PFSK-1 (cell line): ENCODE results near the gene SORCS3.

Source experiments
- FOXP2 ChIP-seq: optimal IDR thresholded peaks from 2 replicates; pipeline ENCODE3; 2011; ENCODE audit warnings: borderline replicate concordance, control low read depth, inconsistent platforms; ENCODE audit not compliant: insufficient read depth; ENCODE audit errors: extremely low read length, extremely low read depth
- POLR2AphosphoS5 ChIP-seq: IDR thresholded peaks from 2 replicates; pipeline ENCODE4 v1.6.1; 2012; ENCODE audit warnings: low read depth, mild to moderate bottlenecking, control low read depth, low read length, moderate library complexity
- REST ChIP-seq, 2 experiments: IDR thresholded peaks; 2 replicates each; pipeline versions ENCODE4 v1.6.1 to v1.8.0; 2011 to 2012; ENCODE audit warnings: low read depth in 2 of 2, low read length in 2 of 2, control low read depth in 1 of 2, inconsistent platforms in 1 of 2, mild to moderate bottlenecking in 1 of 2, moderate library complexity in 1 of 2; ENCODE audit not compliant: insufficient read depth in 1 of 2
- SIN3A ChIP-seq: IDR thresholded peaks from 2 replicates; pipeline ENCODE4 v1.6.1; 2012; ENCODE audit warnings: mild to moderate bottlenecking, low read length, moderate library complexity, borderline replicate concordance; ENCODE audit not compliant: insufficient read depth
- TAF1 ChIP-seq: IDR thresholded peaks from 2 replicates; pipeline ENCODE4 v1.6.1; 2012; ENCODE audit warnings: low read length, control low read depth, borderline replicate concordance; ENCODE audit not compliant: insufficient read depth

SORCS3 gene

GRCh38 chr10:104767282-104767681, 126.2 kb downstream of the SORCS3 start:
- TF ChIP-seq TAF1: no peak
- TF ChIP-seq POLR2AphosphoS5: no peak
- no peak for TF ChIP-seq REST (IDR thresholded peaks at IDR 0.05; ENCODE audit: insufficient read depth in 1 of 2, low read depth in 2 of 2, low read length in 2 of 2)
- no peak for TF ChIP-seq FOXP2
- TF ChIP-seq SIN3A: no peak

- TF ChIP-seq TAF1 (no peak), POLR2AphosphoS5 (no peak), SIN3A (no peak), REST (IDR thresholded peaks at IDR 0.05; ENCODE audit: insufficient read depth in 1 of 2, low read depth in 2 of 2, low read length in 2 of 2) (no peak), FOXP2 (no peak)
These were observed 126.7 kb downstream of the SORCS3 start for GRCh38 chr10:104767745-104768144.

GRCh38 chr10:104773105-104773504, 132.0 kb downstream of the SORCS3 start:
- TF ChIP-seq TAF1: no peak
- no peak for TF ChIP-seq REST (IDR thresholded peaks at IDR 0.05; ENCODE audit: insufficient read depth in 1 of 2, low read depth in 2 of 2, low read length in 2 of 2)
- no peak for TF ChIP-seq POLR2AphosphoS5
- TF ChIP-seq FOXP2: no peak
- TF ChIP-seq SIN3A: no peak

- TF ChIP-seq REST (IDR thresholded peaks at IDR 0.05; ENCODE audit: insufficient read depth in 1 of 2, low read depth in 2 of 2, low read length in 2 of 2): no peak
- no peak for TF ChIP-seq POLR2AphosphoS5
- TF ChIP-seq FOXP2: no peak
- TF ChIP-seq SIN3A: no peak
- TF ChIP-seq TAF1: no peak
These were observed 133.1 kb downstream of the SORCS3 start for GRCh38 chr10:104774234-104774633.
